ENCODE measurements around the gene MRC2.

Gene MRC2

DNA sequence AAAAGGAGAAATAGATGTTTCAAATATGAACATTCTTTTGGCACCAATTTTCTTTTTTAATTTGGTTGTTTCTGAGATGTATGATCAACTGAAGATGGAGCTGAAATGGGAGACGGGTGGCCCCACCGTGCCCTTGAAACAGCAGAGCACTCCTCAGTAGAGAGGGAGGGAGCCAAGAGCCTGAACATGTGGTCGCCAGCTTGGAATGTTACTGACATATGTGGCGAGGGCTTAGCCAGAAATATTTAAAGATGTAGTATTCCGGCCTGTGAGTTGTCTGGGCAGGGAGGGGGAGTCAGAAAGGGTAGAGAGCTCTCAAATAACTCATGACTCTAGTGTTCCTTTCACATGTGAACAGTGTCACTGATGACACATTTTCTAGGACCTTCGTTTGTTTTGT is 13.3 kb upstream of the MRC2 start:
- DNase-seq (ENCODE audit: low spot score), result no peak

DNA sequence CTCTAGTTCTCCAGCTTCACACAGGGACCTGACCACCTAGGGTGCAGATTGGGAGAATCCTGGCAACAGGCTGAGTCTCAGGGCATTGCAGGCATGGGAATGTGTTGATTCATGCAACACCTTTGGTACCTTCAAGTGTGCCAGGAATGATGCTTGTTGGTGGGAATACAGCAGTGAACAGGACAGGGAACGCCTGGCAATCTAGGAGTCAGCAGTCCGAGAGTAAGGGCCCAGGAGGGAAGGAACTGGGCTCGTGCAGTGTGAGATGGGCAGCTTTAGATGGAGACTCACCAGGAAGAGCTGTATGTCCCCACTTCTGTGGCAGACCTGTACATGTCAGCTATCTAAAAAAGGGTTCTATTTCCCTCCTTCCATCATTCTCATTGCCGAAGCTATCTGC is 12.0 kb upstream of the MRC2 start:
- DNase-seq (ENCODE audit: low spot score), result no peak

DNA sequence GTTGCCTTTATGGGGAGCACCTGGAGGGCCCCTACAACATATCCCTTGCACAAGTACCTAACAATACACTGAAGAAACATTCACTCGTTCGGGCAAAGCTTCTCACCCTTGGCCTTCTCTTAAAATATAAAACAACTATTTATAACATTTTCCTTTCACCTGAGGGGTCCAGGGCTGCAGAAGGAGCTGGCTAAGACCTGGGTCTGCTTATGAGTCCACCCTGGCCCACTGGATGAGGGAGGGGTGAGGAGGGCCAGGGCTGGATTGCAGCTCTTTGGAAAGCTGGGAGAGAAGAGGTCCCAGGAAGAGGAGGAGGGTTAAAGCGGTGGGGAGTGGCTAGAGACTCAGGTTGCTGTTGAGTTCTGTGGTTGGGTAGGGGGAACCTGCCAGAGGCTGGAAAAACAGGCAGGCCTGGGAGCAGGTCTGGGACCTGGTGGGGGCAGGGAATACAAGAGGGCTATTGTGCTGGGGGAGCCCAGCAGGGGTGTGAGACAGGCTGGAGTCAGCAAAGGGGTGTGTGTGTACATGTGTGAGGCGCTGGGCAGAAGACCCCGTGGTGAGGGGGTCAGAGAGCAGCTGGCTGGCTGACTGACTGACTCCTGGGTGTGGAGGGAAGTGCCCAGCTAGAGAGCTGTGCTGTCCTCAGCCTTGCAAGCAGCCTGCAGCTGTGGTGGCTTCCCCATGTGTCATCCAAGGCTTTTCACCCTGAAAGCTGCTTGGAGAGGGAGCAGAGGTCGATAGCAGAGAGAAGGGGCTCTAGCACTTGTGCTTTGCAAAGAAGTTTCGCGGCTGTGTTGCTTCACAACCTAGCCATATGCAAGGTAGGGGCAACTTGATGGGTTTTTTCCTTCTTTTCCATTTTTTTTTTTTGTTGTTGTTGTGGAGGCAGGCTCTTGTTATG is 10.2 kb upstream of the MRC2 start:
- no peak for DNase-seq (ENCODE audit: low spot score)

DNA sequence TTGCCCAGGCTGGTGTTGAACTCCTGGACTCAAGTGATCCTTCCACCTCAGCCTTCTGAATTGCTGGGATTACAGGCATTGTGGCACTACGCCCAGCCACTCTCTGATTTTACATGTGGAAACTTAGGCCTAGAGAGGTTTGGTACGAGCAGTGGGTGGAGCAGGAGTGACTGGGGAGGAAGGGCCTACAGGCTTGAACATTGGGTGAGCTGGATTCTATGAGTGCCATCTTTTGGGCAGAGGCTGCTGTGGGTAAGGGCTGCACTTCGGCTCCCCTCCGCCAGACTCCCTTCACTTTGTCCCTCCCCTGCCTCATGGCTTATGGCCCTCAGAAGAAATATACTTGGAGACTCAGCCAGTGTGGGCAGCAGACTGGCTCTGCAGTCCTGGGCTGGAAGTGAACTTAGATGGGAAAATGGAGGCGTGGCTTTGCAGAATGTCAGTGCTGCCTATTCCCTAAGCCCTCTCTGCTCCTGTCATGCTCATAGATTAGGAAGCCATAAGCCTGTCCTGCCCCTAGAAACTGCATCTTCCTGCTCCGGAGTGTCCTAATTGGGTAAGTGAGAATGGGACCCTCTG is 9.5 kb upstream of the MRC2 start:
- DNase-seq (ENCODE audit: low spot score), result no peak

DNA sequence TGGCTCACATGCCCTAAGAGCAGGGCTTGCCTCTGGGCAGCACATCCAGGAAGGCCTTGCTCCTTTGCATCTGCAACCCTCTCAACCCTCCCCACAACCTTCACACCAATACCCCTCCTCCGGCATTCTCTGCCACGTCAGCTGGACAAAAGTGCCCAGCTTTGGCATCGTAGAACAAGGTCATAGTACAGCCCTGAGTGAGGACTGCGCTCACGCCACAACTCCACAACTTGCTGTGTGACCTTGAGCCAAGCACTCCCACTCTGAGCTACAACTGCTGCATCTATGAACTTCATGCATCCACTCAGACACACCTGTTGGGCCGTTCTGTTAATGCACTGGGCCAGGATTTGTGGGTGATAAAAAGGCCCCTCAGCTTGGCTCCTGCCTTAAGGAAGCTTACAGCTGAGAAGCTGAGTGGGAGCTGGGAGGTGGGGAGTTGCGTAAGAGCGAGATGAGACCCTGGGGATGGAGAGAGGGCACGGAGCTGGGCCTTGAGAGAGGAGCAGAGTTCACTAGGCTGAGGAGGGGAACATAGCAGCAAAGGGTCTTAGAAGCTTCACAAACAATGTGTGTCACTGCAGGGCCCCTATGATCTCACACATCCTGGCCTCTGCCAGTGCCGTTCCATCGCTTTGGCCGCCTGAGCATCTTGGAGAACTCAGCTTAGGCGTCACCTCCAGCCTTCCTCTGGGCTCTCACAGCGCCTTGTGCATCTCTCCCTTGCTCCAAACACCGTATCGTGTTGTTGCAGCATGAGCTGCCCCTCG is 8.6 kb upstream of the MRC2 start:
- no peak for DNase-seq (ENCODE audit: low spot score)

DNA sequence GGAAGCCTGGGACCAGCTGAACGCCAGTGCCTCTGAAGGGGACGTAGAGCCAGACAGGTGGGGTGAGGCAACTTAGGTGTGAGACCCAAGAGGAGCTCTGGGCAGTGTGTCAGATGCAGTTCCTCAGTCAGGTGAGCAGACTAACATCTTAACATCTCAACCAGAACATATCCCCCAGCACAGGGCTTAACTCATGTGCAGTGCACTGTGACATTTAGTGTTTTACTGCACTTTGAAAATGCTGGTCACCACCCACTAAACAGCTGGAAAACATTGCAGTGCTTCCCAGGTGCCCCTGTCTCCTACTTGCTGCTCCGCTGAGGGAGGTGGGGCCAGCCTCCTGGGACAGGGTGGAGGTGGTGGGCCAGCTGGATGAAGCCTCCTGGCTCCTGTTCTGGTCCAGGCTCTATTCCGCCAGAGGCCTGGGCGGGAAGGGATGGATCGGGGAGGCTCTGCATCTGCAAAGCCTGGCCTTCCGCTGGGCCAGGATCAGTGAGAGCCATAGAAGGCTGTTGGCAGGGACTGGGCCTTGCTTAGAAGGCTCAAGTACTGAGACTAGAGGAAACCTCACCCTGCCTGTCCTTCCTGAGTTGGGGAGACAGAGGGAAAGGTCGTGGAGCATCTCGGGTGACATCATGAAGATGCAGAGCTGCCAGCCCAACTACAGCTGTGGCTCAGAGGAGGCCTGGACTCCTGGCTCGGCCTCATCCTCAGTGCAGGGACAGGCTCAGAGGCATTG is 7.9 kb upstream of the MRC2 start:
- DNase-seq (ENCODE audit: low spot score), result no peak

DNA sequence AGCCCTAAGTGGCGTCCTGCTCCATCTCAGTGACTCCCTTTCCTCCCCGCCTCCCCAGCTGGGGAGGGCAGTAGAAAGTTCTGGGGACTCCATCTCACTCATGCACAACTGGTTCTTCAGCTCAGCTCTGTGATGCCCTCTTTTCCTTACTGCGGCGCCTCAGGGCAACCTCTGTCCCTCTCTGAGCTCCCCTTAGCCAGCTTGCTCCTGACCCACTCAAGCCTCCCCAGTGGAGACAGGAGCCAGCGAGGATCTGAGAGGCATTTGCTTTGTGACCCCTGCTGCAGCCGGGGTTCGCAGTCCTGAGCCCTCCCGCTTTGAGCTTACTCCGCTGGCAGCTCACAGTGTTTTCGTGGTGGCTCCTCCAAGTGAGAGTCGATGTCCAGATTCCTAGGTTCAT is 6.2 kb upstream of the MRC2 start:
- DNase-seq (ENCODE audit: low spot score), result no peak

DNA sequence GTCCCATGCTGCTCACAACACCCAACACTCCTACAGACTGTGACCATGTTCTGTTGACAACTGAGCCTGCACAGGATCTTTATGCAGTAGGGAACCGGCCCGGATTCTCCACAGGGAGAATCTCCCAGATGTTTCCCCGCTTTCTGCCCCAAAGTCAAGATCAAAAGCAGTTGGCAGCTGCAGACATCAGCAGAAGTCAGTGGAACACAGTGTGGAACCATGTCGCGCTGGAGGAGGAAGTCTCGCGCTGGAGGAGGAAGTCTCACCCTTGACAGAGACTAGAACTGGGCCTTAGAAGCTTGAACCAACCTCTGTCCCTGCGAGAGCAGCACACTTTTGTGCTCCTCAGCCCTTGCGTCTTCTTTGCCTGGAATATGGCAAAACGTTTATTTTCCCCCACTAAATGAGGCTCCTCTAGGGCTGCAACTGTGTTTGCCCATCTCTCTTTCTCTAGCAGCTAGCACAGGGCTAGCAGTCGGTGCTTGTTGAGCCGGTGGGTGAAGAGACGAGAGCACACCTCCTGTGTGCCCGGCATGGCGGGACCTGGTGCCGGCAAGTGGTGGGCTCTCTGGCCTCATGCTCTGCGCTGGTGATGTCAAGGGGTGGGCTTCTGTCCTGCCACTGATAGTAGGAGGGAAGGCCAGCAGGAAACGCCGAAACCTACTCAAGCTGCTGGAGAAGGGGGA is 2.1 kb upstream of the MRC2 start:
- DNase-seq (ENCODE audit: low spot score), result no peak

DNA sequence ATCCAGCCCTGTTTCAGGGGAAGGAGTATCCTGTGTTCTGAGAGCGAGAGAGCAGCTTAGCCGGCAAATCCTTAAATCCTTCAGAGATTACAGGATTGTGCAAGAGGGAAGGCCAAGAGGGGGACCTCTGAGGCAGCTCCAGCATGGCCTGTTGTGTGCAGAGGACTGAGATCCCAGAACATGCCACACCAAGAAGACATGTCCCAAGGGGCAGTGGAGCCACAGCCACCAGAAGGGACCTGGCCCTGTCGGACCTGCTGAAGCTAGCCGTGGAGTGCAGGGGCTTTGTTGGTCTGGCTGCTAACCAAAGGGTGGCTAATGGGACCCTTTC is 1.6 kb upstream of the MRC2 start:
- DNase-seq (ENCODE audit: low spot score), result no peak

DNA sequence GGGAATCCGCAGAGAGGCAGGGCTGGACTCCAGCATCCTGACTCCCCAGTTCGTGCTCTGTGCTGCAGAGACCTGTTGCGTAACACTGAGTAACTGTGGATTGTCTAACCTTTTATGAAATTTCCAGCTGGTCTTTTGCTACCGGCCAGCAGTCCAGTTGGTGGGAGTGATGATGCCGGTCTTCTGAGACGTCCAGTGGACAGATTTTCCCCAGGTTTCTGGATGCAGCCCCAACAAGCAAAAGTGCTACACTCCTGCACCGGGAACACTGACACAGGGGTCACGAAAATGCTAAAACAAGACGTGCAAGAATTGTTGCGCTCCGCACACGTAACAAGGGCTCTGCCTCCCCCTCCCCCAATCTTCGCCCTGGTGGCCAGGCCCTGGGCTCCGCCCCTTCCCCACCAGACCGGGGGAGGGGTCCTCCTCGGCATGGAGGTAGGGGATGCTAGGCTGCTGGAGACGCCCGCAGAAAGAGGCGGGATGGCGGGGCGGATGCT is 701 bp upstream of the MRC2 start:
- DNase-seq (ENCODE audit: low spot score), result no peak

DNA sequence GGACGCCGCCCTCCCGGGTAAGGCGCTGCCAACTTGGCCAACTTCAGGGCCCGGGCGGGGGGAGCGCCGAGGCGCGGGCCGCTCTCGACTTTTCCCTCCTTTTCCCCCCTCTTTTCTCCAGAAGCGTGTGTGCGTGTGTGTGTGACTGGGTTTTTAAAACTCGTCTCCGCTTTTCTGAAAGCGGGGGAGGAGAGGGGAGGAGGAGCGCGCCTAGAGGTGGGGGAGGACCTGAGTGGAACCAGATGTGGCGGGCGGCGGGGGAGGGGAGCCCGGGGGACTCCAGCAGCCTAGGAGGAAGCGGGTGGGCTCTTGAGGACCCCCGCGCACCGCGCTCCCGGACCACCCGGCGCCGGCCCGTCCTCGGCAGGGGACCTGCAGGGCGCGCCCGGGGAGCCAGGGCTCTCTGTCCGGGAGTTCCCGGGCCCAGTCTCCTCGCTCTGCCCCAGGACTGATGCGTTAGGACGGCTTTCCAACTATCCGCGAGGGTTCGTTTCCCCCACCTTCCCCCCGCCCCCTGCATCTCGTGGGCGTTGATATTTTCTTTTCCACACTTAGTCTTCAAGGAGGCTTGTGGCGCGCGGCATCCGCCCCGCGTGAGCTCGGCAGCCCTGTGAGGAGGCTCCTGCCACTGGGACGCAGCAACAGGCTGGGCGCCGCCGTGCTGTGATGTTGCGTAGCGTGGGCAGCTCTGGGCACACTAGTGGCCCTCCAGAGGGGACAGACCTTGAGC is 599 bp downstream of the MRC2 start:
- no peak for DNase-seq (ENCODE audit: low spot score)

DNA sequence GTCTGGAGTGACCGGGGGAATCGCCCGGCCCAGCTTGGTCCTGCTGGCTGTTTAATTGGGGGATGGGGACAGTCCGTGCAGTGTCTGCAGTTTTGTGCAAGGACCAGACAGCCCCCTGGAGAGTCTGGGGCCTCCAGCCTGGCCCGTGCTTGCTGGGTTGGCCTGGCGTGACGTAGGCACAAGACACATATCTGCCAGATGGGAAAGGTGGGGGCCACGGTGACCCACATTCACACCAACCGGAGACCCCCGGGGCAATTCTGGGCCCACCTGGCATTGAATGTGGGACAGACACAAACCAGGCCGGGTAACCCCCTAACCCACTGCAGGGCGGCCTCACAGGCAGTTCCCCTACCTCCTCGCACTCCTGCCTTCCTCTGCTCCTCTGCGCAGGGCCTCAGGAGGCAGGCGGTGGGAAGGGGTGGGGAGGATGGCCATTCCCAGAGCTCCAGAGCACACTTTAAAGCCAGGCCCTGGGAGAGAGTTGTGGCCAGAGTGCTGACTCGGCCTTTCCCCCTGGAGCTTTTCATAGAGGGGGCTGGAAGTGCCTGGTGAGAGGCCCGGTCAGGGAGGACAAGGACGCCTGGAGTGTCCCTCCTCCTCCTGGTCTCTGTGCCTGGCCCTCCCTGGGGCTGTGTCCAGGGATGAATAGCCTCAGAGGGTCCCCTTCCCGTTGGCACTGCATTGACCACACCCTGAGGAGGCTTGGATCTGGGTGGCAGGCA is 1.5 kb downstream of the MRC2 start:
- DNase-seq (ENCODE audit: low spot score), result no peak

DNA sequence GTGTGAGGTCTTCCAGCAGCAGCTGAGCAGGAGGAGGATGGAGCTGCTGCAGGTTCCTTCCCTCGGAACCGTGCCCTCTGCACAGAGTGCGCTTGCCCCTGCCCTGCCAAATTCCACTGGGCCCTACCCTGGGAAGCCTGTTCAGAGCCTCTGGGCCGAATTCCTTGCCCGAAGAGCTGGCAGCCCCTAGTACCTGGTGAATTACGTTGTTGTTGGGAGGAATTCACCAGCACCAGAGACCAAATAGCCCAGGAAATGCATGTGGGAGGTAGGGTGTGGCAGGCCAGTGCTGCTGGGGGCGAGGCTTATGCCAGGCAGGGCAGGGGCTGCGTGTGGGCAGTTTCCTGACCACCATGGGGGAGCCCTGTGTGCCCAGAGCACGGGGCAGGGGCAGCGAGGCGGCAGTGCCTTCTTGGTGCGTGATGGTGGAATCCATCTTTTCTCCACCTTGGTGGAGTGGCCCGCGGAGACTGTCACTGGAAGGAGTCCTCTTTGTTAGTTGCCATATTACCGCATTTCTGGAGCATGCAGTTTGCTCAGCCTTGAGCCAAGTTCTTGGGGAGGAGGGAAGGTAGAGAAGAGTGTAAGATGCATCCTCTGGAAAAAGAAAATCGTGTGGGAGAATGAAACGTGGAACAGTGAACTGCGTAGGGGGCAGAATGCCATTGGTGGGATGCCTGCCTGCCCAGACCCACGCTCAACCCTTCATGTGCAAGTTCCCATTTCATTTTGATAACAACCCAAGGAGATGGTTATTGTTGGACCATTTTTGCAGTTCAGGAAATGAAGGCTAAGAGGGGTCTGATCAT is 2.3 kb downstream of the MRC2 start:
- no peak for DNase-seq (ENCODE audit: low spot score)

DNA sequence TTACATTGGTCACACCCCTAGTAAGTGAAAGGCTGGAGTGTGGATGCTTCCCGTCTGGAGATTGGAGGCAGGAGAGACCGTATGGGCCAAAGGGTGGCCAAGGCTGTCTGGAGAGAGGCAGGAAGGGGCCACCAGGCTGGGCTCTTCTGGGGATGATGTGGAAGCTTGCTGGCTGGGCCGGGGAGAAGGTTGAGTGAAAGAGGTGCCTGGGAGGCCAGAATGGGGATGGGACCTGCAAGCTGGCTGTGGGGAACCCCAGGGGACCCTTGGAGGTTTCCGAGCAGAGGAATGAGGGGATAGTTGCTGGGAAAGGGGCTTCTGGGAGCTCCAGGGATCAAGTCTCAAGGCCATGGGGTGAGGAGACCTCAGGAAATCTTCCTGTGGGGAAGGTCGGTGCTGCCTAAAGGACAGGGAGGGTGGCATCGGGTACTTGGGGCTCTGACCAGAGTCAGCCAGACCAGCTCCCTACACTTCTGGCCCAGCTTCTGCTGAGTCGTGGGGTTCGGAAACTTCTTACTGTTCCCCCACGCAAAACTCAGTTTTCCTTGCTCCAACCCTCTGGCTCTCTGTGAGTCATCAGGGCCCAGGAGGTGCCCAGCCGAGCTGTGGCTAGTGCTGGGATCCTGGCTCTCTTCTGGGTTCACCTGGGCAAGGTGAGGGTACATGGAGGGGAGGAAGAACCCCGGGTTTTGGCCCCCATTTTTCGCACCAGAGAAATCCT is 3.1 kb downstream of the MRC2 start:
- no peak for DNase-seq (ENCODE audit: low spot score)

DNA sequence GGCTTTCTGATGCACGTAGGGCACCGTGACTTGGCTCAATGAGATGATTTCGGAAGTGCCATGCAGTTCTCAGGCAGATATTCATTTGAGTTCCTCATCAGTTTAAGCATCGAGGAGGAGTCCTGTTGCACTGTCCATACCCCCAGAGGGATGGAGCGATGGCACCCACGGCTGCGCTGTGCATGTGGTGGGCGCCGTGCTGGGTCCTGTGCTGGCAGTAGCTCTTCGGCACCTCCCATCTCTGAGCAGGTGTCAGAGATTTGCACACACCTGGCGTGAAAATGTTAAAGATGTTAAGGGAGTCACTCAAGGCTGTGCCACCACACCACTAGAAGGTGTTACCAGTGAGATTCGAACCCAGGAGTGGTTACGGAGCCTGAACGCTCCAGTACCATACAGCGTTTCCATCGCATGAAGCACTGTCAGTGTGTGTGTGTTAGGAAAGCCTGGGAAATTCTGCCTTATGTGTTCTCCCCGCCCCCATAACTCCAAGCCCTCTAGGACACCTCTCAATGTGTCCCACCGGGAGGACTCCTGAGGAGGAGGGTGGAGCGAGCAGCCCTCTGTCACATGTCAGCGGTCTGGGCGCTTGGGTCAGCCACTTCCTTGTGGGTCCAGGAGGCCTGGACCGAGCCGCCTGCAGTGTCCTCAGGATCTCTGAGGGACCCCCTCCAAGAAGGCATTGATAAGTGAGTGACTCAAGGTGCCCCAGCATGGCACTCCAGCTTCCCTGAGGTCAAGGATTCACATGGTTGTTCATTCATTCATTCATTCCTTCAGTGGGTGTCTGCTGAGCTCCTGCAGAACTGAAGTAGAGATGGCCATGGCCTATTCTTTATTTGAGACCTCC is 3.8 kb downstream of the MRC2 start:
- DNase-seq (ENCODE audit: low spot score), result no peak

DNA sequence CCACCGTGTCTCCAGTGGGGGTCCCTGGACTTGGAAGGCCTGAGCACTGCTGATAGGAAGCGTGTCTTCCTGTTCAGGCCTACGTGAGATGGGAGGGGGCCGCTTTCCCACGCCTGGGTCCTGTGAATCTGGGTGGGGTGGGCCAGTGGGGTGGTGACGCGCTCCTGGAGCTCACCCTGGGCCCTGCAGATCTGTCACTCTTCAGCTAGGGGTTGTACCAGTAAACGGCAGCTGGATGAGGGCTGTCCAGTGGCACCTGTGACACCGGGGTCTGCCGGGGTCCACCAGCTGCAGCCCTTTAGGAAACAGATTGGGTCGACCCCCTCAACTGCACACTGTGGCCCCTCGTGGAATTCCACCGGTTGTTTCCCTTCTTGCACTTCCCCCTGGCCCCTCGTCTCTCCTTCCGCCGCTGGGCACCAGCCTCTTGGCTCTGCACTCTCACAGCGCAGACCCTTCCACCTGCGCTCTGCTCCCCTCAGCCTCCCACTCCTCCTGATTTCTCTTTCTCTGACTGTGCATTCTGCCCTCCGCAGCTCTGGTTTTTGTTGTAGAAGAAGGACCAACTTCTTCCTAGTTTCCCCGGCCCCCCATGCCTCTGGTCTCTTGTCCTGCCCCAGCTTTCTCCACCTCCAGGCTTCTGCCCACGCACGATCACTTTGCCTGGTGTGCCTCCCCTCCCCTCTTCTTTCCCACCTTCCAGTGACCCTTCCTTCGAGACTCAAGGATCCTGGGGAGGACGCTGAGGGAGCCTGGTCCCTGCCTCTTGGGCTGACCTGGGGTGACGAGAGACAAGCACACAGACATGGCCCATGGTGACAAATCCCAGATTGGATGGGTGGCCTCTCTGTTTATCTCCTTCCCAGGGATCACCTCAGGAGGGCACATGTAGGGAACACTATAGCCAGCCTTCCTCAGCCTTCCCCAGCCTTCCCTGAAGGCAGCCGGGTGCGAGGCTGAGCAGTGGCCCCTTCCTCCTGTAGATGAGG is 4.8 kb downstream of the MRC2 start:
- no peak for DNase-seq (ENCODE audit: low spot score)

DNA sequence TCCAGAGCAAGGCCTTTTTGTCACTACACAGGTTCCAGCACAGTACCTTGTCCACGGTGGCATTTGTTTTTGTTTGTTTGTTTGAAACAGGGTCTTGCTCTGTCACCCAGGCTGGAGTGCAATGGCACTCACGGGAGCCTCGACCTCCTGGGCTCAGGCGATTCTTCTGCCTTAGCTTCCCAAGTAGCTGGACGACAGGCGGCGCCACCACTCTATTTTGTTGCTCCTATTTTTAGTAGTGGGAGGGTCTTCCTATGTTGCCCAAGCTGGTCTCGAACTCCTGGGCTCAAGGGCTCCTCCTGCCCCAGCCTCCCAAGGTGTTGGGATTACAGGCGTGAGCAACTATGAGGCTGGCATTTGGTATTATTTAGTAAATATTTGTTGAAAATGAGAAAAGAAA is 10.3 kb downstream of the MRC2 start:
- DNase-seq (ENCODE audit: low spot score), result no peak

Data from RKO (cell line).